CD4-positive, alpha-beta T cell (primary cell): ENCODE measurements around the gene STX3. TPM values are rescaled to one million over a fixed set of nuclear protein-coding genes. Genes with fewer than 3 reads are reported as not detected.
"Not testable (repeated sequence)": the region's sequence is repeated elsewhere in the genome, so short reads cannot be mapped to it uniquely, and the experiment has no call there.

Experiments
- ATAC-seq: fragments of 200-7000 bp; cut with Tn5 transposase; one replicate; pipeline ENCODE4 v1.10.0; 2022; ENCODE audit warnings: mild to moderate bottlenecking; ENCODE audit not compliant: poor library complexity
- CTCF ChIA-PET: fragments of 350-600 bp; sonication (Branson Sonifier 250); formaldehyde crosslinking; loops from one replicate; lab custom pipeline; 2021; ENCODE audit warnings: antibody characterized with exemption, inconsistent platforms; lab: Charles Lee
- POLR2A ChIA-PET: fragments of 350-600 bp; sonication (Branson Sonifier 250); formaldehyde crosslinking; loops from one replicate; lab custom pipeline; 2021; ENCODE audit warnings: antibody characterized with exemption, inconsistent platforms; lab: Charles Lee
- DNase-seq, 14 experiments: peaks; one replicate each; pipeline ENCODE4 v3.0.0-alpha.2; 2013 to 2020; ENCODE audit warnings: mixed read lengths in 2 of 14
- H3K27ac ChIP-seq, 2 donors: one replicate each; pipeline versions ENCODE4 v1.5.1 to v1.7.0; 2013; ENCODE audit warnings: low read length in 2 of 2, low read depth in 1 of 2, mild to moderate bottlenecking in 1 of 2
- H3K27me3 ChIP-seq, 2 experiments: 1 replicate in 1 of 2; 2 replicates in 1 of 2; pipeline versions ENCODE4 v1.6.1 to v1.7.0; 2013; ENCODE audit warnings: low read length in 2 of 2, control low read depth in 1 of 2, mild to moderate bottlenecking in 1 of 2, moderate library complexity in 1 of 2; ENCODE audit not compliant: insufficient read depth in 2 of 2, control insufficient read depth in 1 of 2
- H3K36me3 ChIP-seq: one replicate; pipeline ENCODE4 v1.6.1; 2013; ENCODE audit warnings: low read length, control low read depth; ENCODE audit not compliant: insufficient read depth
- H3K4me1 ChIP-seq: one replicate; pipeline ENCODE4 v1.6.1; 2013; ENCODE audit warnings: low read length, control low read depth; ENCODE audit not compliant: insufficient read depth
- H3K4me3 ChIP-seq: one replicate; pipeline ENCODE4 v1.5.1; 2013; ENCODE audit warnings: mild to moderate bottlenecking, low read length, moderate library complexity
- H3K9me3 ChIP-seq, 2 experiments: 1 replicate in 1 of 2; 2 replicates in 1 of 2; pipeline versions ENCODE4 v1.6.1 to v1.7.0; 2013; ENCODE audit warnings: low read length in 2 of 2, mild to moderate bottlenecking in 2 of 2, control low read depth in 1 of 2, moderate library complexity in 1 of 2; ENCODE audit not compliant: control insufficient read depth in 1 of 2, insufficient read depth in 1 of 2
- H3K27ac Mint-ChIP-seq: one replicate; pipeline ENCODE4 v1.8.0; 2020; ENCODE audit warnings: mixed read lengths
- H3K27me3 Mint-ChIP-seq: one replicate; pipeline ENCODE4 v1.8.0; 2021; ENCODE audit warnings: mixed read lengths
- H3K36me3 Mint-ChIP-seq: one replicate; pipeline ENCODE4 v1.8.0; 2021; ENCODE audit warnings: low read depth, mixed read lengths
- H3K4me1 Mint-ChIP-seq: one replicate; pipeline ENCODE4 v1.8.0; 2021; ENCODE audit warnings: low read depth, mixed read lengths
- H3K4me3 Mint-ChIP-seq: one replicate; pipeline ENCODE4 v1.8.0; 2020; ENCODE audit warnings: mild to moderate bottlenecking, mixed read lengths
- H3K9me3 Mint-ChIP-seq: one replicate; pipeline ENCODE4 v1.8.0; 2020; ENCODE audit warnings: mixed read lengths
- CTCF ChIP-seq: fragments of 200-600 bp; IDR thresholded peaks from one replicate; pipeline ENCODE4 v1.8.0; 2022; ENCODE audit warnings: antibody characterized with exemption, mild to moderate bottlenecking
- intact Hi-C, 2 experiments: fragments of 100-400 bp; cut with DNase I in 1 of 2; cut with micrococcal nuclease in 1 of 2; formaldehyde crosslinking; loops; one replicate each; pipeline versions ENCODE4 v1.15.1 to v1.9.0; 2023 to 2025; cut with DNase I, micrococcal nuclease
- total RNA-seq, 174 experiments: library from RNA in 2 of 174; stranded (reverse) in 2 of 174; gene quantifications; one replicate each; pipeline ENCODE4 v1.2.3 and lab custom pipeline; 2021 to 2026

STX3 gene
- total RNA-seq, 2 experiments from 2014 or later: 4.6 to 6.4 TPM

GRCh38 chr11:59849129-59849528 is 94.0 kb downstream of the STX3 start:
- no peaks in the 10 kb centered on the region for H3K9me3 Mint-ChIP-seq
- ATAC-seq (no peak), DNase-seq (no peak)
- intact Hi-C loops: no loop called here
- H3K27me3 Mint-ChIP-seq: no peaks in the 10 kb centered on the region
- H3K36me3 Mint-ChIP-seq: no peaks in the 10 kb centered on the region
- H3K27me3 ChIP-seq: no peaks in the 10 kb centered on the region
- no peak for TF ChIP-seq CTCF
- no peaks in the 10 kb centered on the region for H3K4me1 ChIP-seq
- H3K36me3 ChIP-seq: no peaks in the 10 kb centered on the region
- H3K27ac ChIP-seq: no peak overlapping the region
- no peaks in the 10 kb centered on the region for H3K4me1 Mint-ChIP-seq
- H3K9me3 ChIP-seq: no peaks in the 10 kb centered on the region
- no peak overlapping the region for H3K27ac Mint-ChIP-seq
- no peak overlapping the region for H3K4me3 Mint-ChIP-seq
- ChIA-PET CTCF (no interaction called here), POLR2A (no interaction called here)
- no peak overlapping the region for H3K4me3 ChIP-seq

GRCh38 chr11:59849551-59849950 is 94.4 kb downstream of the STX3 start:
- H3K27ac ChIP-seq, DNase-seq, H3K27me3 ChIP-seq, H3K4me1 Mint-ChIP-seq, ATAC-seq, H3K27ac Mint-ChIP-seq, H3K9me3 ChIP-seq, intact Hi-C loops, H3K27me3 Mint-ChIP-seq, H3K36me3 Mint-ChIP-seq, H3K9me3 Mint-ChIP-seq, CTCF ChIA-PET, H3K4me3 Mint-ChIP-seq, H3K4me1 ChIP-seq, POLR2A ChIA-PET, H3K4me3 ChIP-seq, H3K36me3 ChIP-seq: not testable (repeated sequence)

- H3K9me3 ChIP-seq, DNase-seq, H3K4me3 ChIP-seq, H3K4me1 ChIP-seq, H3K27ac Mint-ChIP-seq, H3K4me3 Mint-ChIP-seq, H3K9me3 Mint-ChIP-seq, H3K27me3 Mint-ChIP-seq, POLR2A ChIA-PET, H3K27me3 ChIP-seq, H3K27ac ChIP-seq, H3K4me1 Mint-ChIP-seq, H3K36me3 Mint-ChIP-seq, CTCF ChIA-PET, ATAC-seq, H3K36me3 ChIP-seq, intact Hi-C loops: not testable (repeated sequence)
These were observed 96.2 kb downstream of the STX3 start for GRCh38 chr11:59851416-59851815.

GRCh38 chr11:59854871-59855270 is 99.7 kb downstream of the STX3 start:
- no peaks in the 10 kb centered on the region for H3K9me3 Mint-ChIP-seq

More at GRCh38 chr11:59854871-59855270, 99.7 kb downstream of the STX3 start:
- Mint-ChIP-seq H3K4me1 (peaks cover 6% of the 10 kb centered on the region), H3K27ac (no peak overlapping the region), H3K36me3 (no peaks in the 10 kb centered on the region), H3K4me3 (no peak overlapping the region), H3K27me3 (no peaks in the 10 kb centered on the region)
- DNase-seq (no peak), ATAC-seq (no peak)
- H3K27me3 ChIP-seq: no peaks in the 10 kb centered on the region
- peaks cover 15% of the 10 kb centered on the region for H3K4me1 ChIP-seq
- no peak for TF ChIP-seq CTCF
- no peak overlapping the region for H3K27ac ChIP-seq
- no peaks in the 10 kb centered on the region for H3K9me3 ChIP-seq
- intact Hi-C loops: no loop called here
- CTCF ChIA-PET: no interaction called here
- POLR2A ChIA-PET: no interaction called here
- no peaks in the 10 kb centered on the region for H3K36me3 ChIP-seq
- no peak overlapping the region for H3K4me3 ChIP-seq

Other genes starting within 250 kb of the STX3 start
- gene OR4D9, start 243.8 kb upstream of the STX3 start, total RNA-seq: not detected
- 10 to 100 TPM; 54.9 to 58.2 TPM for gene OSBP, start 139.6 kb upstream of the STX3 start, total RNA-seq
- 10 to 100 TPM; 51.8 to 55.2 TPM for gene PATL1, start 86.3 kb upstream of the STX3 start, total RNA-seq
- not detected for gene OR10V1, start 41.5 kb upstream of the STX3 start, total RNA-seq
- gene MRPL16, start 55.4 kb downstream of the STX3 start, total RNA-seq: 10 to 100 TPM; 22.8 to 24.6 TPM
- gene CBLIF, start 90.1 kb downstream of the STX3 start, total RNA-seq: not detected
- not detected for gene TCN1, start 111.1 kb downstream of the STX3 start, total RNA-seq
- gene OOSP3, start 123.4 kb downstream of the STX3 start, total RNA-seq: not detected
- gene OOSP1, start 183.1 kb downstream of the STX3 start, total RNA-seq: not detected
- gene OOSP4A, start 208.7 kb downstream of the STX3 start, total RNA-seq: not detected